Measurements from ENCODE around the gene STK38. TPM values are rescaled to one million over a fixed set of nuclear protein-coding genes. Genes with fewer than 3 reads are reported as not detected.

STK38 gene
- total RNA-seq, 2 experiments from 2014 or later = 29.4 to 42.5 TPM

DNA sequence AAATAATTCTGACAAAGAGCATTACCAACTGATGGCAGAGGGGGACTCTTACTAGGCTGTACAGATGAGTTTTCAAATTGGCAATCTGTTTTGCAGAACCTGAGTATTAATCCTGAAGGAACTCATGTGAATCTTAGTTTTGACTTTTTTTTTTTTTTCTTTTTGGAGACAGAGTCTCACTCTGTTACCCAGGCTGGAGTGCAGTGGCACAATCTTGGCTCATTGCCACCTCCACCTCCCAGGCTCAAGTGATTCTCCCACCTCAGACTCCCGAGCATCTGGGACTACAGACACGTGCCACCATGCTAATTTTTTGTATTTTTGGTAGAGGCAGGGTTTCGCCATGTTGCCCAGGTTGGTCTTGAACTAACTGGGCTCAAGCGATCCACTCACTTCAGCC lies 55.2 kb downstream of the STK38 start:
- Histone ChIP-seq H3K4me1 (ENCODE audit: insufficient read depth, low read length, poor library complexity, severe bottlenecking) (no peaks in the 10 kb centered on the region), H3K4me2 (ENCODE audit: low read length) (no peak overlapping the region), H2AFZ (ENCODE audit: low read length) (no peak overlapping the region), H3K36me3 (ENCODE audit: insufficient read depth, low read length) (peaks cover 86% of the 10 kb centered on the region), H3K27ac (ENCODE audit: low read depth, low read length, poor library complexity, severe bottlenecking) (no peak overlapping the region), H3K9me2 (ENCODE audit: insufficient read depth, low read length) (no peaks in the 10 kb centered on the region), H4K20me1 (ENCODE audit: insufficient read depth, low read length) (no peaks in the 10 kb centered on the region), H3K79me2 (ENCODE audit: insufficient read depth, low read depth, low read length) (no peaks in the 10 kb centered on the region), H3K9me3 (ENCODE audit: low read length) (no peaks in the 10 kb centered on the region), H3K4me3 (ENCODE audit: low read depth, low read length, poor library complexity, severe bottlenecking) (no peak overlapping the region)
- POLR2A ChIA-PET = interaction anchor here (0.7 kb wide), 1 partner anchor 828 kb away, joined by 4 read pairs; no protein-coding TSS in a partner anchor
- BruUV-seq (replicated peaks) = no TSS peak
- intact Hi-C loops (cut with micrococcal nuclease; ENCODE audit: unreplicated experiment) = no loop called here
- TF ChIP-seq EZH2phosphoT487 (IDR thresholded peaks at IDR 0.05; ENCODE audit: borderline replicate concordance, low read depth, low read length) (no peak), CTCF (conservative IDR thresholded peaks at IDR 0.05; ENCODE audit: low read length) (no peak)
- CTCF ChIA-PET (ENCODE audit: unreplicated experiment) = no interaction called here
- no peak for DNase-seq (ENCODE audit: low spot score)

- H3K9me2 ChIP-seq (ENCODE audit: insufficient read depth, low read length) = no peaks in the 10 kb centered on the region
- no peaks in the 10 kb centered on the region for H3K79me2 ChIP-seq (ENCODE audit: insufficient read depth, low read depth, low read length)
- no peak overlapping the region for H3K27ac ChIP-seq (ENCODE audit: low read depth, low read length, poor library complexity, severe bottlenecking)
- H3K9me3 ChIP-seq (ENCODE audit: low read length) = no peaks in the 10 kb centered on the region
- no peak overlapping the region for H2AFZ ChIP-seq (ENCODE audit: low read length)
- H4K20me1 ChIP-seq (ENCODE audit: insufficient read depth, low read length) = no peaks in the 10 kb centered on the region
- H3K4me3 ChIP-seq (ENCODE audit: low read depth, low read length, poor library complexity, severe bottlenecking) = no peak overlapping the region
- ChIA-PET CTCF (ENCODE audit: unreplicated experiment) (no interaction called here), POLR2A (no interaction called here)
- H3K4me1 ChIP-seq (ENCODE audit: insufficient read depth, low read length, poor library complexity, severe bottlenecking) = no peaks in the 10 kb centered on the region
- no TSS peak for BruUV-seq (replicated peaks)
- no peak for TF ChIP-seq EZH2phosphoT487 (IDR thresholded peaks at IDR 0.05; ENCODE audit: borderline replicate concordance, low read depth, low read length)
- no peak for TF ChIP-seq CTCF (conservative IDR thresholded peaks at IDR 0.05; ENCODE audit: low read length)
- H3K36me3 ChIP-seq (ENCODE audit: insufficient read depth, low read length) = peaks cover 86% of the 10 kb centered on the region
- no peak overlapping the region for H3K4me2 ChIP-seq (ENCODE audit: low read length)
- intact Hi-C loops (cut with micrococcal nuclease; ENCODE audit: unreplicated experiment) = no loop called here
- no peak for DNase-seq (ENCODE audit: low spot score)
Measured at GRCh38 chr6:36491378-36491965, 55.8 kb downstream of the STK38 start.

DNA sequence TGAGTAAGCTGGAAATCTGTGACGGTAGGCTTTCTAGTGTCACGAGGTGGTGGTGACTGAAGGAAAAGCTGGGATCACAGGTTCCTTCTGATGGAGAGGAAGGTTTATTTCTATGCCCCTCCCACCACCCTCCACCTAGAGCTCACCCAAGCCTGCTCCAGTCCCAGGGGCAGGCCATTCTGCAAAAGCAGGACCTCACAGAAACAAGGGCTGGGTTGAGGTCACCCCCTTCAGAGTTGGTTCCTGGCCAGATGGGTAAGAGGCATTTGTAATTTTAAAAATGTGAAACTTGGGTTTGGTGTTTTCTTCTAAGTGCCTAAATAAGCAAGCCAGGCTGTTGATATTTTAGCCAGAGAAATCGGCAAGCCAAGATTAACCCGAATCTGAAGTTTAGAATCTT lies 57.9 kb downstream of the STK38 start:
- no peaks in the 10 kb centered on the region for H3K79me2 ChIP-seq (ENCODE audit: insufficient read depth, low read depth, low read length)
- TF ChIP-seq CTCF (conservative IDR thresholded peaks at IDR 0.05; ENCODE audit: low read length) (no peak), EZH2phosphoT487 (IDR thresholded peaks at IDR 0.05; ENCODE audit: borderline replicate concordance, low read depth, low read length) (no peak)
- no peaks in the 10 kb centered on the region for H3K9me2 ChIP-seq (ENCODE audit: insufficient read depth, low read length)
- intact Hi-C loops (cut with micrococcal nuclease; ENCODE audit: unreplicated experiment) = no loop called here
- H4K20me1 ChIP-seq (ENCODE audit: insufficient read depth, low read length) = no peaks in the 10 kb centered on the region
- ChIA-PET CTCF (ENCODE audit: unreplicated experiment) (no interaction called here), POLR2A (interaction anchor here (1.2 kb wide), 1 partner anchor 42 kb away, joined by 4 read pairs; no protein-coding TSS in a partner anchor)
- H3K4me1 ChIP-seq (ENCODE audit: insufficient read depth, low read length, poor library complexity, severe bottlenecking) = no peaks in the 10 kb centered on the region
- H3K9me3 ChIP-seq (ENCODE audit: low read length) = no peaks in the 10 kb centered on the region
- no peak overlapping the region for H3K4me3 ChIP-seq (ENCODE audit: low read depth, low read length, poor library complexity, severe bottlenecking)
- no peak overlapping the region for H3K27ac ChIP-seq (ENCODE audit: low read depth, low read length, poor library complexity, severe bottlenecking)
- H3K4me2 ChIP-seq (ENCODE audit: low read length) = no peak overlapping the region
- no peak for DNase-seq (ENCODE audit: low spot score)
- no TSS peak for BruUV-seq (replicated peaks)
- peaks cover 85% of the 10 kb centered on the region for H3K36me3 ChIP-seq (ENCODE audit: insufficient read depth, low read length)
- H2AFZ ChIP-seq (ENCODE audit: low read length) = no peak overlapping the region
